GM19238 (cell line): ENCODE results near the gene MSH5.

Experiments
- DNase-seq: peaks from one replicate; pipeline ENCODE4 v3.0.0; 2011; ENCODE audit warnings: low spot score; ENCODE audit not compliant: insufficient read length

Gene MSH5

GRCh38 chr6:31729515-31729978, 10.3 kb upstream of the MSH5 start:
- DNase-seq: peak; percentile 60

- peak; percentile 50 for DNase-seq
Measured at GRCh38 chr6:31729979-31730630, 9.7 kb upstream of the MSH5 start.

- DNase-seq: no peak
Measured at GRCh38 chr6:31730631-31731086, 9.1 kb upstream of the MSH5 start.

- DNase-seq: no peak
Measured at GRCh38 chr6:31732029-31732428, 7.8 kb upstream of the MSH5 start.

- DNase-seq: no peak
Measured at GRCh38 chr6:31733734-31734133, 6.1 kb upstream of the MSH5 start.

GRCh38 chr6:31734247-31734820, 5.5 kb upstream of the MSH5 start:
- no peak for DNase-seq

GRCh38 chr6:31734821-31735406, 4.9 kb upstream of the MSH5 start:
- DNase-seq: peak; percentile 73

GRCh38 chr6:31736021-31736767, 3.6 kb upstream of the MSH5 start, which contains the start of gene CLIC1:
Gene CLIC1 (minus strand): TSS chr6:31736530. CDS start chr6:31736300, 230 bp downstream.
- DNase-seq: peak; percentile 79

- DNase-seq: no peak
Measured at GRCh38 chr6:31736768-31737314, 3.0 kb upstream of the MSH5 start.

- DNase-seq: no peak
Measured at GRCh38 chr6:31737315-31737990, 2.4 kb upstream of the MSH5 start.

GRCh38 chr6:31737991-31738979, 1.5 kb upstream of the MSH5 start:
- peak; percentile 47 for DNase-seq

- peak; percentile 47 for DNase-seq
Measured at GRCh38 chr6:31740397-31741223, 805 bp downstream of the MSH5 start.

- DNase-seq: no peak
Measured at GRCh38 chr6:31741815-31742214, 2.0 kb downstream of the MSH5 start.

- no peak for DNase-seq
Measured at GRCh38 chr6:31742894-31743293, 3.1 kb downstream of the MSH5 start.

- DNase-seq: no peak
Measured at GRCh38 chr6:31744422-31744821, 4.6 kb downstream of the MSH5 start.

- DNase-seq: no peak
Measured at GRCh38 chr6:31749301-31750036, 9.7 kb downstream of the MSH5 start.

GRCh38 chr6:31750411-31751022, 10.7 kb downstream of the MSH5 start:
- DNase-seq: no peak
